HEK293 (cell line): ENCODE data around the gene STARD3.

ENCODE experiments used
- HOXA7 ChIP-seq: sonication (generic); formaldehyde crosslinking; IDR thresholded peaks from 2 replicates; pipeline ENCODE4 v1.8.1; 2022; ENCODE audit warnings: missing genetic modification reagents, borderline replicate concordance
- ZNF121 ChIP-seq: fragments of 450-650 bp; formaldehyde crosslinking; IDR thresholded peaks from 2 replicates; pipeline ENCODE4 v1.5.1; 2016; ENCODE audit warnings: missing biosample characterization, missing genetic modification characterization
- ZNF521 ChIP-seq: fragments of 450-650 bp; formaldehyde crosslinking; IDR thresholded peaks from 2 replicates; pipeline ENCODE4 v1.5.1; 2017; ENCODE audit warnings: missing biosample characterization, mild to moderate bottlenecking, missing genetic modification characterization
- TF ChIP-seq, protein P1 (sequence below): fragments of 450-650 bp; formaldehyde crosslinking; IDR thresholded peaks from 2 replicates; pipeline ENCODE4 v1.5.1; 2016; ENCODE audit warnings: missing biosample characterization, missing genetic modification characterization

DNA sequence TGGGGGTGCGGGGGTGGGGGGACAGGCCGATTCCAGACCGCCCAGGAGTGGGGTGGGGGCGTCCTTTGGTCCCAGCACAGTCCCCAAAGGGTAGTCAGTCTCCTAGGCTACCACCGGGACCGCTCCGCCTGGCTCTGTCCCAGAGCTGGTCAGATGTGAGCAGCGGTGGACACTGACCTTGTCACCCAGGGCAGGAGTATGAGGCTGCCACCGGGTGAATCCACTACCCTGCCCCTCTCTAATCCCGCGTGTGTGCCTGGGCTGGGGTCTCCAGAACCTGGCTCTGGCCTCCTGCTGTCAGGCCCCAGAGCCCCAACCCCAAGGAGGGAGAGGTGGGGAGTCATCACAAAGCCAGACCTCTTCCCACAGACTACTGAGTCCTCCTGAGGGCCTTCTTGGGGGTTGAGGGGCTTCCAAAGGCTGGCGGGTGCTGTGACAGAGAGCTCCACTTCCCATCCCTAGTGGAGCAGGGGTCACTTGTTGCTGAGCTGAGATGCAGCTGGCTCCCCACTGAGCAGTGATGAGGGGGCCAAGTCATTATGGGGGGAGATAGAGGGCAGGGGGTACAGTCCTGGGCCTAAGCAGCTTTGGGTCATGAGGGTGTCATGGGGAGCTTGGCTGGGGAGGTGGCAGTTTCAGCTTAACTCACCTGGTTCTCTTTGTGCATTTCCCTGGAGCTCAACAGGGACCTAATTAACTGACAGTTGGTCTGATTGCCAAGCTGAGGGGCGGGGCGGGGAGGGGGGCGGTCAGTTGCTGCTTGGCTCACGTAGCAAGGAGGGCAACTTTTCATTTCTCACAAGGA lies 9.0 kb upstream of the STARD3 start:
- TF ChIP-seq HOXA7 (CRISPR knock-in tag) = no peak
- TF ChIP-seq, protein P1, sequence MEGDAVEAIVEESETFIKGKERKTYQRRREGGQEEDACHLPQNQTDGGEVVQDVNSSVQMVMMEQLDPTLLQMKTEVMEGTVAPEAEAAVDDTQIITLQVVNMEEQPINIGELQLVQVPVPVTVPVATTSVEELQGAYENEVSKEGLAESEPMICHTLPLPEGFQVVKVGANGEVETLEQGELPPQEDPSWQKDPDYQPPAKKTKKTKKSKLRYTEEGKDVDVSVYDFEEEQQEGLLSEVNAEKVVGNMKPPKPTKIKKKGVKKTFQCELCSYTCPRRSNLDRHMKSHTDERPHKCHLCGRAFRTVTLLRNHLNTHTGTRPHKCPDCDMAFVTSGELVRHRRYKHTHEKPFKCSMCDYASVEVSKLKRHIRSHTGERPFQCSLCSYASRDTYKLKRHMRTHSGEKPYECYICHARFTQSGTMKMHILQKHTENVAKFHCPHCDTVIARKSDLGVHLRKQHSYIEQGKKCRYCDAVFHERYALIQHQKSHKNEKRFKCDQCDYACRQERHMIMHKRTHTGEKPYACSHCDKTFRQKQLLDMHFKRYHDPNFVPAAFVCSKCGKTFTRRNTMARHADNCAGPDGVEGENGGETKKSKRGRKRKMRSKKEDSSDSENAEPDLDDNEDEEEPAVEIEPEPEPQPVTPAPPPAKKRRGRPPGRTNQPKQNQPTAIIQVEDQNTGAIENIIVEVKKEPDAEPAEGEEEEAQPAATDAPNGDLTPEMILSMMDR (tag by site-specific recombination) = no peak
- TF ChIP-seq ZNF121 = no peak
- no peak for TF ChIP-seq ZNF521
